Measurements from ENCODE around the gene HEBP1. TPM values are rescaled to one million over a fixed set of nuclear protein-coding genes. Genes with fewer than 3 reads are reported as not detected.

HEBP1 gene
- total RNA-seq, 1 experiment from 2014 or later: 22.2 TPM

GRCh38 chr12:12977231-12977630 is 22.8 kb downstream of the HEBP1 start:
- Histone ChIP-seq H3K9me3 (ENCODE audit: control insufficient read depth, low read depth, low read length) (peaks cover 14% of the 10 kb centered on the region), H3K4ac (ENCODE audit: low read depth, low read length) (no peak overlapping the region), H3K4me2 (ENCODE audit: insufficient read depth, insufficient read length, low read length) (no peak overlapping the region), H2BK120ac (ENCODE audit: low read depth, low read length, poor library complexity, severe bottlenecking) (no peak overlapping the region), H2BK5ac (ENCODE audit: insufficient read length, low read length) (no peak overlapping the region), H3K14ac (ENCODE audit: insufficient read depth, low read length) (no peak overlapping the region), H4K8ac (replicated peaks; ENCODE audit: insufficient read length, low read depth, low read length) (no peak overlapping the region), H3K27me3 (ENCODE audit: insufficient read depth, low read length) (no peaks in the 10 kb centered on the region), H3K56ac (ENCODE audit: insufficient read length, low read depth, low read length) (no peak overlapping the region), H3K23ac (ENCODE audit: insufficient read length, low read depth, low read length) (no peak overlapping the region), H2BK20ac (ENCODE audit: low read depth, low read length, poor library complexity, severe bottlenecking) (no peak overlapping the region), H4K91ac (ENCODE audit: insufficient read length, low read depth, low read length) (no peak overlapping the region), H2AFZ (ENCODE audit: low read length) (no peak overlapping the region), H2BK15ac (ENCODE audit: low read depth, low read length) (no peak overlapping the region), H4K5ac (ENCODE audit: insufficient read length, low read depth, low read length) (no peak overlapping the region), H3K79me2 (ENCODE audit: insufficient read depth, low read length) (no peaks in the 10 kb centered on the region), H4K20me1 (ENCODE audit: control insufficient read depth, insufficient read depth, insufficient read length) (no peaks in the 10 kb centered on the region), H3K18ac (ENCODE audit: insufficient read length, low read depth, low read length) (no peak overlapping the region), H3K79me1 (ENCODE audit: insufficient read depth, low read depth, low read length, poor library complexity, severe bottlenecking) (no peaks in the 10 kb centered on the region), H2BK12ac (ENCODE audit: insufficient read length, low read depth, low read length) (no peak overlapping the region), H3K9ac (ENCODE audit: extremely low read depth, insufficient read length, low read length) (no peak overlapping the region), H3K27ac (ENCODE audit: insufficient read length, low read depth, low read length) (no peak overlapping the region), H3T11ph (ENCODE audit: low read length) (no peak overlapping the region), H2AK5ac (ENCODE audit: insufficient read length, low read length) (no peak overlapping the region), H3K4me1 (ENCODE audit: insufficient read depth, low read length) (no peaks in the 10 kb centered on the region), H3K23me2 (ENCODE audit: insufficient read length, low read depth, low read length, poor library complexity, severe bottlenecking) (no peaks in the 10 kb centered on the region)
- H3K27me3 Mint-ChIP-seq (ENCODE audit: low read depth): no peaks in the 10 kb centered on the region
- no peaks in the 10 kb centered on the region for H3K4me1 Mint-ChIP-seq
- H3K36me3 Mint-ChIP-seq (ENCODE audit: insufficient read depth in 1 of 3, low read depth in 3 of 3): peaks cover 31 to 37% (median 32%) of the 10 kb centered on the region in 3 experiments
- no CpG with 5 or more reads among the region's 4 CpGs for WGBS (ENCODE audit: extremely low coverage, insufficient read length, low lambda C conversion rate)
- TF ChIP-seq CTCF (conservative IDR thresholded peaks at IDR 0.05): no peak
- peaks cover 10 to 13% of the 10 kb centered on the region in 2 experiments; a peak in 4 of 5 replicates for H3K9me3 Mint-ChIP-seq
- no peak overlapping the region for H3K27ac Mint-ChIP-seq
- H3K4me3 Mint-ChIP-seq: no peak overlapping the region
- no peak for DNase-seq

Data from H9 (cell line).